Pulmonary artery endothelial cell (primary cell): ENCODE data around the gene WFDC6. TPM values are rescaled to one million over a fixed set of nuclear protein-coding genes. Genes with fewer than 3 reads are reported as not detected.

Experiments
- total RNA-seq: library from RNA; depleted of rRNA; stranded (reverse); fragments of >200 nt; gene quantifications from 2 replicates; pipeline ENCODE4 v1.2.3, GENCODE V29; 2014

The WFDC6 gene
- total RNA-seq, 1 donor from 2014 or later = not detected

Other genes starting within 250 kb of the WFDC6 start
- not detected in 2 replicates for gene RBPJL, start 232.6 kb downstream of the WFDC6 start, total RNA-seq
- gene MATN4, start 231.2 kb downstream of the WFDC6 start, total RNA-seq = not detected in 2 replicates
- 24.6 and 32.4 TPM in 2 replicates for gene SDC4, start 191.1 kb downstream of the WFDC6 start, total RNA-seq
- 21.4 and 35.7 TPM in 2 replicates for gene SYS1, start 176.3 kb downstream of the WFDC6 start, total RNA-seq
- not detected in 2 replicates for gene TP53TG5, start 161.2 kb downstream of the WFDC6 start, total RNA-seq
- gene DBNDD2, start 131.2 kb downstream of the WFDC6 start, total RNA-seq = 12.6 and 17.3 TPM in 2 replicates
- gene PIGT, start 123.3 kb downstream of the WFDC6 start, total RNA-seq = 22.1 and 22.8 TPM in 2 replicates
- not detected in 2 replicates for gene WFDC2, start 69.7 kb downstream of the WFDC6 start, total RNA-seq
- gene SPINT3, start 23.9 kb downstream of the WFDC6 start, total RNA-seq = not detected in 2 replicates
- not detected in 2 replicates for gene EPPIN, start 7.9 kb upstream of the WFDC6 start, total RNA-seq
- gene WFDC8, start 39.8 kb upstream of the WFDC6 start, total RNA-seq = not detected in 2 replicates
- not detected in 2 replicates for gene WFDC10A, start 90.3 kb upstream of the WFDC6 start, total RNA-seq
- not detected in 2 replicates for gene WFDC9, start 91.8 kb upstream of the WFDC6 start, total RNA-seq
- not detected in 2 replicates for gene WFDC11, start 130.8 kb upstream of the WFDC6 start, total RNA-seq
- gene WFDC13, start 162.6 kb upstream of the WFDC6 start, total RNA-seq = not detected in 2 replicates
- gene WFDC10B, start 165.5 kb upstream of the WFDC6 start, total RNA-seq = not detected in 2 replicates
- not detected in 2 replicates for gene SPINT4, start 182.9 kb upstream of the WFDC6 start, total RNA-seq